ENCODE data around the gene SNED1. TPM values are rescaled to one million over a fixed set of nuclear protein-coding genes. Genes with fewer than 3 reads are reported as not detected.

Gene SNED1
- total RNA-seq, 4 donors from 2014 or later = 18.0 to 52.2 (median 32.5) TPM

DNA sequence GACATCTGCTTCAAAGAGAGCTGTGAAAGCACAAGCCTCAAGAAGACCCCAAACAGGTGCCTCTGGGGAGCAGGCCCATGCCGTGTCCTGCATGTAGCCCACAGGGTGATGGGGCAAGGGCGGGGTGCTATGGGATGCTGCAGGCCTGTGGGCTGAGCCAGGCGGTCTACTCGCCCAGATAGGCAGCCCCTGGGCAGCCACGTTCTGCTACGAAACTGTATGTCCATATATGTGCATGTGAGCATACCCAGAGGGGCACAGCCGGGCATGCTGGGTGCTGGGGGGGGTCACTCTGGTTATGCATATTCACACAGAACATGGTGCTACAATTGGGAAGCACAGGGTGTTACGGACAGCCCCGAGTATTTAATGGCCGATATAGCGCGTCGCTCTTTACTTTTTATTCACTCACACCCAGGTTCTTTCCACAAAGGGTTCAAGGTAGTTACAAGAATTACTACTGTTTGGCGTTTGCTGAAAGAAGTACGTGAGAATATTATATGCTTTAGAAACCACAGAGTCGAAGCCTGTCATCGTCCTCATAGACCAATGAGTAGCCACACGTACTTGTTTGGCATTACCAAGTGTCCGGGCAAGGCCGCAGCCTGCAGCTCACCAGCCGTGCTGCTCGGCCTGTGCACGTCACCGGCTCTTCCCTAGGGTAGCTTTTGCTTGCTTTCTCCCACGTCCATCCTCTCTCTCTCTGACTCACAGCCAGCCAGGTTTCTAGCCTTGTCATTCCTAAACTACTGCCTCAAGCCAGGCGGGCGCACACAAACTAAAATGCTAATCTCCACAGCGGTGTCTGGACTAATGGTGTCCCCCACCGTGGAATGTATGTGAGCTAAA lies 89.2 kb downstream of the SNED1 start:
- ATAC-seq (ENCODE audit: low FRiP score) (no peak), DNase-seq (ENCODE audit: low spot score) (no peak)
- TF ChIP-seq CTCF (IDR thresholded peaks at IDR 0.05) = no peak

- no peak for TF ChIP-seq CTCF (IDR thresholded peaks at IDR 0.05)
- ATAC-seq (ENCODE audit: low FRiP score) (no peak), DNase-seq (ENCODE audit: low spot score) (no peak)
Measured at GRCh38 chr2:241088376-241088775, 90.0 kb downstream of the SNED1 start.

DNA sequence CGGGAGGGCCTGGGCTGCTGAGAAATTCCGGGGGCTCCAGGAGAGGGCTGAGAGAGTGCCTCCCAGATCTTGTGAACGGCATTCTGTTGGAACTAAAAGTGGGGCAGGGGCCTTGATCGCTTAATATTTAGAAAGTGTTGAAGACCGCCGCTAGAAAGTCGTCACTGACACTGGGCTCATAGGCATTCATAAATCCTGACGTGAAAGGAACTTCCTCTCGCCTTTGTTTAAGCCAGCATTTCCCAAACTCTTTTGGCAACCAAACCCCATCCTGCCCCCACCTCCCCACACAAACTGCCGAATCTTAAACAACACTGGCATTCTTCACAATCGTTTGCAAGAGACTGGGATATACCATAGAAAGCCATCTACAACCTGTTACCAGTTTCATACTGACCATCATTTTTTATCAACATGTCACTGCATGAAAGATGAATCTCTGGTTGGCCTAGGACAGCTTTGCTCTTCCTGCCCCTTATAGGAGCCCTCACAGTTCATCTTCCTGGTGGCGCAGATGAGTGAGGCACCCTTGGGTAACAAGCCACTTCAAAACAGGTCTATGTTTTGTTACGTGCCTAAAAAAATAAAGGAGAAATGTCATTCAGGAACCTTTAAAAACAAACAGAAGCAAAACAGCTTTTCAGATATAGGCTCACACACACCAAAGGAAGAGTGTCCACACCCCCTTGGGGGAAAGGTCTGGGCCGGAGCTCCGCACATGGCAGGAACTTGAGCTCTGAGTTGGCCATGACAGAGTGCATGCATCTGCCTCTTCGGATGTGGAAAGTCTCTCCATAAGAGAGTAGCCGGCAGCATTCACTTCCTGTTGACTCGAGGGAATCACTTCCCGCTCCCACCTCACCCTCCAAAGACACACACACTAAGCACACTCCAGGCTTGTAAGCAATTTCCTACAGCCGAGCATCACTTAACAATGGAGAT lies 90.6 kb downstream of the SNED1 start:
- DNase-seq (ENCODE audit: low spot score) = no peak
- TF ChIP-seq CTCF (IDR thresholded peaks at IDR 0.05) = no peak
- ATAC-seq (ENCODE audit: low FRiP score) = no peak

DNA sequence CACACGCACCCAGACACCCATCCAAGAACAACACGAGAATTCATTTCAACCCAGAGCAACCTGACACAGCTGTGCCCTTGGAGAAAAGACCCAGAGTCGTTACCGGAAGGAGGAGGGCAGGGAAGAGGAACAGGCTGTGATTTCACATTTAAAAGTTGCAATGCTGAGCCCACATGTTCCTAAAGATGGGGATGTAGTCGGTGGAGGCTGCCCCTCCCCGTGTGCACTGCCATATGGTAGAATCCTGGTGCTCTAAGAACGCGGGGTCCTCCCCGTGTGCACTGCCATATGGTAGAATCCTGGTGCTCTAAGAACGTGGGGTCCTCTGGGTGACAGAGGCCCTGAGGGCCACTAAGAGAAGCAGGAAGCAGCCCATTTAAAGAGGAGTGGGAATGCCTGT lies 92.8 kb downstream of the SNED1 start:
- ATAC-seq (ENCODE audit: low FRiP score) (no peak), DNase-seq (ENCODE audit: low spot score) (no peak)
- TF ChIP-seq CTCF (IDR thresholded peaks at IDR 0.05) = no peak

DNA sequence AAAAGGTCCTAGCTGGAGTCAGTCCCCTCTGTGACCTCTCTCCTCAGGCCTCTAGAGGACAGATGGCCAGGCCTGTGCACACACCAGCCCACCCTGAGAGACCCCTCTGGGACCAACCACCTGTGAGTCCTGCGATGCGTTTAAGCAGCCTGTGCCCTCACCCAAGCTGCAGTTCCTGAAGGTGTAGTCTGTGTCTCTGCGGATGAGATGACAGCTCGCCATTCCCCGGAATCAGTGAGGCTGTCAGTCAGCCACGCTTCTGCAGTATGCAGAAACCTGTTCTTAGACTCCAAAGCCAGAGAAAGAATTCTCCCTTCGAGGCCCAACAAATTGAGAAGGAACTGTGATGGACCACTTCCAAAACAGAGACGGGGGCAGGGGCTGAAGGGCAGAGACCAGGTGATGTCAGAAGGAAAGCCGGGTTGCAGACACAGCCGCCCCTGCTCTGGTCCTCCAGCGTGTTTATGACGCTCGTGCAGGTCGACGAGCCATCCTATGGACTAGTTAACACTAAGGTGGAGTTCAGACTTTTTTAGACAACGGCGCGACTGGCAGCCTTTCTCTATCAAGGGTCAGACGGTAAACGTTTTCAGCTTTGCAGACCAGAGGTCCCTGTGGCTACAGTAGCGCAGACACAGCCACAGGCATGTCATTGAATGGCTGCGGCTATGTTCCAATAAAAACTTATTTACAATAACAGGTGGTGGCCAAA lies 93.5 kb downstream of the SNED1 start:
- DNase-seq (ENCODE audit: low spot score) = no peak

More for the DNA sequence above, 93.5 kb downstream of the SNED1 start:
- no peak for TF ChIP-seq CTCF (IDR thresholded peaks at IDR 0.05)
- no peak for ATAC-seq (ENCODE audit: low FRiP score)
